Measurements from ENCODE around the gene RAVER2. TPM values are rescaled to one million over a fixed set of nuclear protein-coding genes. Genes with fewer than 3 reads are reported as not detected.
"Not testable (repeated sequence)": the region's sequence is repeated elsewhere in the genome, so short reads cannot be mapped to it uniquely, and the experiment has no call there.

Gene RAVER2
- total and polyA plus RNA-seq, 12 donors, result 4.1 to 30.6 (median 20.6) TPM

DNA sequence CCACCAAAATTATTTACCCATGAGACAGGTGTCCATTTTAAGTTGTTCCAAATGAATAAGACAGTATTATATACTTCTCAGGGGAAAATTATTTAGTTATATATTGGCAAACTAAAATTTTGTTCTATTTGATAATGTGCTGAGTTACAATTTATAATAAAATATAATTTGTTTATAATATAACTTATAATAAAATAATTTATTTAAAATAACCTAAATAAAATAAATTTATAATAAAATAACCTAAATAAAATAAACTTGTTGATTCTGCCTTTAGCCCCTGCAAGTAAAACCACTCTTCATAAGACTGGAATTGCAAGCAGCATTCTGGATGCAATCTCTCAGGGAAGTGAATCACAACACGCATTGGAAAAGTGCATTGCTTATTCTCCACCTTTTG, 69.6 kb downstream of the RAVER2 start:
- no peaks in the 10 kb centered on the region for H3K4me1 ChIP-seq
- 96 to 99% methylated on average over 1 of the region's 1 CpG for WGBS, 2 donors
- H3K9me3 ChIP-seq, result peaks cover 0 to 4% (median 0%) of the 10 kb centered on the region in 11 donors
- no peak for ATAC-seq
- H3K4me3 ChIP-seq, result no peak overlapping the region
- H3K36me3 ChIP-seq, result peaks cover 0 to 44% (median 0%) of the 10 kb centered on the region in 9 donors
- no peak overlapping the region for H3K27ac ChIP-seq
- no peaks in the 10 kb centered on the region for H3K27me3 ChIP-seq
- DNase-seq, result no peak
- TF ChIP-seq, protein P1, sequence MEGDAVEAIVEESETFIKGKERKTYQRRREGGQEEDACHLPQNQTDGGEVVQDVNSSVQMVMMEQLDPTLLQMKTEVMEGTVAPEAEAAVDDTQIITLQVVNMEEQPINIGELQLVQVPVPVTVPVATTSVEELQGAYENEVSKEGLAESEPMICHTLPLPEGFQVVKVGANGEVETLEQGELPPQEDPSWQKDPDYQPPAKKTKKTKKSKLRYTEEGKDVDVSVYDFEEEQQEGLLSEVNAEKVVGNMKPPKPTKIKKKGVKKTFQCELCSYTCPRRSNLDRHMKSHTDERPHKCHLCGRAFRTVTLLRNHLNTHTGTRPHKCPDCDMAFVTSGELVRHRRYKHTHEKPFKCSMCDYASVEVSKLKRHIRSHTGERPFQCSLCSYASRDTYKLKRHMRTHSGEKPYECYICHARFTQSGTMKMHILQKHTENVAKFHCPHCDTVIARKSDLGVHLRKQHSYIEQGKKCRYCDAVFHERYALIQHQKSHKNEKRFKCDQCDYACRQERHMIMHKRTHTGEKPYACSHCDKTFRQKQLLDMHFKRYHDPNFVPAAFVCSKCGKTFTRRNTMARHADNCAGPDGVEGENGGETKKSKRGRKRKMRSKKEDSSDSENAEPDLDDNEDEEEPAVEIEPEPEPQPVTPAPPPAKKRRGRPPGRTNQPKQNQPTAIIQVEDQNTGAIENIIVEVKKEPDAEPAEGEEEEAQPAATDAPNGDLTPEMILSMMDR (IDR thresholded peaks at IDR 0.05), result no peak
- intact Hi-C loops (cut with DNase I), result no loop called here

DNA sequence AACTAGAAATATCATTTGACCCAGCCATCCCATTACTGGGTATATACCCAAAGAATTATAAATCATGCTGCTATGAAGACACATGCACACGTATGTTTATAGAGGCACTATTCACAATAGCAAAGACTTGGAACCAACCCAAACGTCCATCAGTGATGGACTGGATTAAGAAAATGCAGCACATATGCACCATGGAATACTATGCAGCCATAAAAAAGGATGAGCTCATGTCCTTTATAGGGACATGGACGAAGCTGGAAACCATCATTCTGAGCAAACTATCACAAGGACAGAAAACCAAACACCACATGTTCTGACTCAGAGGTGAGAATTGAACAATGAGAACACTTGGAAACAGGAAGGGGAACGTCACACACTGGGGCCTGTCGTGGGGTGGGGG, 72.5 kb downstream of the RAVER2 start:
- ATAC-seq; H3K4me1 ChIP-seq; DNase-seq; H3K27ac ChIP-seq; H3K9me3 ChIP-seq; H3K27me3 ChIP-seq; intact Hi-C loops (cut with DNase I); H3K4me3 ChIP-seq: not testable (repeated sequence)
- peaks cover 0 to 44% (median 0%) of the 10 kb centered on the region in 9 donors for H3K36me3 ChIP-seq
- 87 to 94% methylated on average over 5 of the region's 5 CpGs for WGBS, 2 donors

DNA sequence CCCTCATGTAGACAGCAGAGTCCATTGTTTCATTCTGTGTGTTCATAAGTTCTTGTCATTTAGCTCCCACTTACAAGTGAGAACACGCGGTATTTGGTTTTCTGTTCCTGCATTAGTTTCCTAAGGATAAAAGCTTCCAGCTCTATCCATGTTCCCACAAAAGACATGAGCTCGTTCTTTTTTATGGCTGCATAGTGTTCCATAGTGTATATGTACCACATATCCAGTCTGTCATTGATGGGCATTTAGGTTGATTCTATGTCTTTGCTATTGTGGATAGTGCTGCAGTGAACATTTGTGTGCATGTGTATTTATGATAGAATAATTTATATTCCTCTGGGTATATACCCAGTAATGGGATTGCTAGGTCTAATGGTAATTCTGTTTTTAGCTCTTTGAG, 75.7 kb downstream of the RAVER2 start:
- H3K9me3 ChIP-seq, DNase-seq, H3K27me3 ChIP-seq, H3K4me3 ChIP-seq, H3K4me1 ChIP-seq, ATAC-seq, H3K27ac ChIP-seq: not testable (repeated sequence)
- H3K36me3 ChIP-seq, result peaks cover 0 to 17% (median 0%) of the 10 kb centered on the region in 9 donors
- intact Hi-C loops (cut with DNase I), result loop anchor here (5.0 to 10.0 kb wide), 10 partner anchors 63 to 556 kb away; partner anchors contain the start of genes RAVER2 (in 5 of the 10) and CACHD1 (in 1 of the 10)
- WGBS, 2 donors, result 98% methylated on average over 3 of the region's 3 CpGs

DNA sequence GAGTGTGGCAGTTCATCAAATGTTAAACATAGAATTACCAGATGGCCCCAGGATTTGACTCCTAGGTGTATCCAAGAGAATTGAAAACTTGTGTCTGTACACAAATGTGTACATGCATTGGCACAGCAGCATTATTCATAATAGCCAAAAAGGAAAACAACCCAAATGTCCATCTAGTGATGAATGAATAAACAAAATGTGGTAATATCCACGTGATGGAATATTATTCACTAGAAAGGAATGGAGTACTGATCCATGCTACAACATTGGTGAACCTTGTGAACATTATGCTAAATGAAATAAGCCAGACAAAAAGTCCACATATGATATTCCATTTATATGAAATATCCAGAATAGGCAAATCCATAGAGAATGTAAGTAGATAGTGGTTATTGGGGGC, 77.7 kb downstream of the RAVER2 start:
- 70 to 82% methylated on average over 1 of the region's 1 CpG for WGBS, 2 donors
- Histone ChIP-seq H3K27ac (no peak overlapping the region), H3K4me3 (no peak overlapping the region), H3K9me3 (peaks cover 0 to 3% (median 0%) of the 10 kb centered on the region in 11 donors), H3K27me3 (no peaks in the 10 kb centered on the region), H3K36me3 (peaks cover 0 to 6% (median 0%) of the 10 kb centered on the region in 9 donors), H3K4me1 (peaks cover 0 to 10% (median 0%) of the 10 kb centered on the region in 9 donors)
- intact Hi-C loops (cut with DNase I), result loop anchor here (2.0 to 10.0 kb wide), 12 partner anchors 65 to 558 kb away; partner anchors contain the start of genes RAVER2 (in 6 of the 10) and CACHD1 (in 1 of the 10)
- ATAC-seq, result no peak
- no peak for DNase-seq
- TF ChIP-seq, protein P1 (IDR thresholded peaks at IDR 0.05), result no peak

DNA sequence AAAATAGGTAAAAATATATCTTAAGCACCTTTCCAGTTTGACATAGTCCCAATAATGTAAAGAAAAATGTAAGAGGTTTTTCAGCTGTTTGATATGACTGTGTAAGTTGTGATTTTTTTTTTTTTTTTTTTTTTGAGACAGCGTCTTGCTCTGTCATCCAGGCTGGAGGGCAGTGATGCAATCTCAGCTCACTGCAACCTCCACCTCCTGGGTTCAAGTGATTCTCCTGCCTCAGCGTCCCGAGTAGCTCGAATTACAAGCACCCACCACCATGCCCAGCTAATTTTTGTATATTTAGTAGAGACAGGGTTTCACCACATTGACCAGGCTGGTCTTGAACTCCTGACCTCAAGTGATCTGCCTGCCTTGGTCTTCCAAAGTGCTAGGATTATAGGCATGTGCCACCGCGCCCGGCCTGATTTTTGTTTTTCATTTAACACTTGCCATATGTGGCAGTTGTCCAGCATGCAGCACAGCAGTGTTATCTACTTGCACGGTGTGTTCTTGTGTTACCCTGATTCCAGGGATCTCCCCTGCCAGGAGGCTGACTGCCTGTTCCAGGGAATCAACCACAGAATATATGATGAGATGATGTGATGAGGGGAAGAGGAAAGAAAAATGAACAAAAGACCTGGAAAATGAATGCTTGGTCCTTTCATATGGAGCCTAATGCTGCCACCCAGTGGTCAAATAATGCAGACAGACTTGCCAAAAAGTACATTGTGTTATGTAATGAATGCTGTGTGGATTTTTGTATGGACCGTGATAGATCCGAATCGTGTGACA, 79.0 kb downstream of the RAVER2 start:
- Histone ChIP-seq H3K4me1 (peaks cover 0 to 16% (median 5%) of the 10 kb centered on the region in 9 donors), H3K4me3 (peak overlapping the region in 1 of 10 donors; percentile 13), H3K27ac (no peak overlapping the region), H3K36me3 (peaks cover 0 to 5% (median 0%) of the 10 kb centered on the region in 9 donors), H3K9me3 (peaks cover 0 to 3% (median 0%) of the 10 kb centered on the region in 11 donors), H3K27me3 (no peaks in the 10 kb centered on the region)
- intact Hi-C loops (cut with DNase I), result loop anchor here (1.0 to 10.0 kb wide), 15 partner anchors 67 to 559 kb away; partner anchors contain the start of genes RAVER2 (in 7 of the 10) and CACHD1 (in 1 of the 10)
- peak in 1 of 2 donors; percentile 77 for DNase-seq
- peak; percentile 53 to 82 (median 68) for ATAC-seq
- 46% methylated on average over 11 of the region's 11 CpGs for WGBS, 2 donors
- TF ChIP-seq, protein P1 (IDR thresholded peaks at IDR 0.05), result peak; percentile 60 to 90 (median 87)

Measured in heart right ventricle (tissue), 16 donors.